Endothelial cell (in vitro differentiated cells): Measurements from ENCODE around the gene SEC14L3. TPM values are rescaled to one million over a fixed set of nuclear protein-coding genes. Genes with fewer than 3 reads are reported as not detected.

Source experiments
- DNase-seq: peaks from one replicate; pipeline ENCODE4 v3.0.0; 2021; ENCODE audit warnings: low spot score
- H3K27ac Mint-ChIP-seq: one replicate; pipeline ENCODE4 v1.8.0; 2021; ENCODE audit warnings: mixed read lengths, inconsistent platforms; ENCODE audit not compliant: unreplicated experiment
- H3K27me3 Mint-ChIP-seq: one replicate; pipeline ENCODE4 v1.8.0; 2021; ENCODE audit warnings: mild to moderate bottlenecking, moderate library complexity, mixed read lengths, inconsistent platforms; ENCODE audit not compliant: unreplicated experiment
- H3K36me3 Mint-ChIP-seq: one replicate; pipeline ENCODE4 v1.8.0; 2021; ENCODE audit warnings: mild to moderate bottlenecking, low read depth, mixed read lengths, inconsistent platforms; ENCODE audit not compliant: unreplicated experiment
- H3K4me1 Mint-ChIP-seq: one replicate; pipeline ENCODE4 v1.8.0; 2021; ENCODE audit warnings: mild to moderate bottlenecking, mixed read lengths, inconsistent platforms; ENCODE audit not compliant: unreplicated experiment
- H3K4me3 Mint-ChIP-seq: one replicate; pipeline ENCODE4 v1.8.0; 2021; ENCODE audit warnings: mild to moderate bottlenecking, mixed read lengths, inconsistent platforms; ENCODE audit not compliant: unreplicated experiment
- H3K9me3 Mint-ChIP-seq: one replicate; pipeline ENCODE4 v1.8.0; 2021; ENCODE audit warnings: mixed read lengths, inconsistent platforms; ENCODE audit not compliant: unreplicated experiment
- CTCF ChIP-seq: fragments of 200-600 bp; sonication (generic); IDR thresholded peaks from one replicate; pipeline ENCODE4 v1.5.0; 2021; ENCODE audit warnings: antibody characterized with exemption; ENCODE audit not compliant: unreplicated experiment
- total RNA-seq: library from RNA; stranded (reverse); fragmentation: NEBNext Ultra II Directional; extraction: Animal tissue kit (Norgen Biotek cat#: 25700); gene quantifications from one replicate; pipeline ENCODE4 v1.2.1, GENCODE V29; 2021; ENCODE audit not compliant: unreplicated experiment

SEC14L3 gene
- total RNA-seq, 1 donor from 2014 or later, result not detected

- Mint-ChIP-seq H3K36me3 (peaks cover 8% of the 10 kb centered on the region), H3K27me3 (peaks cover 10% of the 10 kb centered on the region), H3K9me3 (no peaks in the 10 kb centered on the region), H3K4me1 (peaks cover 28% of the 10 kb centered on the region), H3K4me3 (no peak overlapping the region), H3K27ac (no peak overlapping the region)
- DNase-seq, result no peak
- TF ChIP-seq CTCF, result no peak
Observed at GRCh38 chr22:30430933-30431332, 40.9 kb downstream of the SEC14L3 start.

- no peak for DNase-seq
- Mint-ChIP-seq H3K27me3 (peaks cover 8% of the 10 kb centered on the region), H3K4me1 (peaks cover 20% of the 10 kb centered on the region), H3K9me3 (no peaks in the 10 kb centered on the region), H3K36me3 (peaks cover 8% of the 10 kb centered on the region), H3K27ac (no peak overlapping the region), H3K4me3 (peak overlapping the region; percentile 10)
- no peak for TF ChIP-seq CTCF
Observed at GRCh38 chr22:30429887-30430286, 41.9 kb downstream of the SEC14L3 start.

GRCh38 chr22:30427871-30428270 lies 43.9 kb downstream of the SEC14L3 start:
- no peak for DNase-seq
- peaks cover 20% of the 10 kb centered on the region for H3K4me1 Mint-ChIP-seq
- no peaks in the 10 kb centered on the region for H3K9me3 Mint-ChIP-seq
- peaks cover 5% of the 10 kb centered on the region for H3K36me3 Mint-ChIP-seq
- peaks cover 4% of the 10 kb centered on the region for H3K27me3 Mint-ChIP-seq
- TF ChIP-seq CTCF, result no peak
- no peak overlapping the region for H3K27ac Mint-ChIP-seq
- no peak overlapping the region for H3K4me3 Mint-ChIP-seq

- peaks cover 5% of the 10 kb centered on the region for H3K27me3 Mint-ChIP-seq
- no peaks in the 10 kb centered on the region for H3K9me3 Mint-ChIP-seq
- TF ChIP-seq CTCF, result peak; percentile 54
- peaks cover 29% of the 10 kb centered on the region for H3K4me1 Mint-ChIP-seq
- H3K36me3 Mint-ChIP-seq, result peaks cover 5% of the 10 kb centered on the region
- peak overlapping the region; percentile 94 for H3K4me3 Mint-ChIP-seq
- H3K27ac Mint-ChIP-seq, result peak overlapping the region; percentile 64
- DNase-seq, result peak; percentile 81
Observed at GRCh38 chr22:30426388-30427353, 45.1 kb downstream of the SEC14L3 start.
